Measurements from ENCODE around the gene BEND5. TPM values are rescaled to one million over a fixed set of nuclear protein-coding genes. Genes with fewer than 3 reads are reported as not detected.

BEND5 gene
- total and polyA plus RNA-seq, 2 of the 13 experiments (the other 11 are each of a cell fraction or from before 2014, with no cell fraction given), result 0.11 TPM; not detected in 1

DNA sequence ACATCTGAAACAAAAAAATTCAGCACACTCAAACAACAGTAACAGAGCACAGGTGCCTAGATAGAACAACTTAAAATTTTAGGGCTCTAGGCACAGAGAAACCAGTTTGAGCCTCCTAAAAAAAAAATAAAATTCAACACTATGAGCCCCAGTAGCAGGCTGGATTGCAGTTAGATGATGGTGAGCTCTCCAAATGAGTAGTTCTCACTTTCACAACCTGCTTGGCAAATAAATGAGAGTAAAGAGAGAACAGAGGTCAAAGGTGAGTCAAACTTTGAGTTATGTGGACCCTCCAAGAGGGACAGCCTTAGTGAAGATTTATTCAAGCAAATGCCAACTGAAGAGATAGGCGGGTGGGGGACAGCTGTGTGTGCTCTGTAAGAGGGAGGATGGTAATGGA lies 3.6 kb downstream of the BEND5 start:
- Histone ChIP-seq H3K27me3 (ENCODE audit: control insufficient read depth in 1 of 2, insufficient read depth in 2 of 2, low read length in 2 of 2) (peaks cover 1 to 12% of the 10 kb centered on the region in 2 experiments; a peak in 3 of 5 replicates), H4K20me1 (ENCODE audit: insufficient read depth, low read length) (no peaks in the 10 kb centered on the region), H3K4me2 (ENCODE audit: low read depth, low read length) (no peak overlapping the region), H3K4me1 (ENCODE audit: insufficient read depth, low read length) (no peaks in the 10 kb centered on the region), H3K9ac (ENCODE audit: insufficient read depth, low read depth, low read length) (no peak overlapping the region), H3K9me3 (ENCODE audit: low read length) (no peaks in the 10 kb centered on the region), H3K36me3 (replicated peaks in 1 of 2; ENCODE audit: control insufficient read depth in 1 of 2, insufficient read depth in 2 of 2, low read length in 2 of 2) (no peaks in the 10 kb centered on the region), H3K27ac (ENCODE audit: extremely low read length, insufficient read depth, low read length) (no peak overlapping the region), H3K79me2 (ENCODE audit: insufficient read depth, low read length) (no peaks in the 10 kb centered on the region), H2AFZ (ENCODE audit: low read length) (no peak overlapping the region), H3K4me3 (replicated peaks in 1 of 3; ENCODE audit: insufficient read depth in 1 of 3, low read depth in 2 of 3, low read length in 3 of 3) (no peak overlapping the region)
- intact Hi-C loops (cut with micrococcal nuclease; ENCODE audit: unreplicated experiment) (no loop called here), in situ Hi-C loops (cut with HindIII; ENCODE audit: extremely low pct_ligation_motif_present, low pct_unique_long_range_greater_than_20kb) (no loop called here)
- FAIRE-seq (no peak), ATAC-seq (no peak), DNase-seq (ENCODE audit: low spot score) (no peak)
- no TSS peak for BruUV-seq (replicated peaks)
- ChIA-PET CTCF (ENCODE audit: low intra/inter-chr PET ratio, low total read pairs) (no interaction called here), POLR2A (no interaction called here)
- WGBS (ENCODE audit: low lambda C conversion rate), result 38% methylated on average over 1 of the region's 1 CpG
- TF ChIP-seq ONECUT2 (CRISPR knock-in tag; IDR thresholded peaks at IDR 0.05), result no peak
- no peak for TF ChIP-seq MTA3 (CRISPR knock-in tag; IDR thresholded peaks at IDR 0.05)
- TF ChIP-seq, protein P1, sequence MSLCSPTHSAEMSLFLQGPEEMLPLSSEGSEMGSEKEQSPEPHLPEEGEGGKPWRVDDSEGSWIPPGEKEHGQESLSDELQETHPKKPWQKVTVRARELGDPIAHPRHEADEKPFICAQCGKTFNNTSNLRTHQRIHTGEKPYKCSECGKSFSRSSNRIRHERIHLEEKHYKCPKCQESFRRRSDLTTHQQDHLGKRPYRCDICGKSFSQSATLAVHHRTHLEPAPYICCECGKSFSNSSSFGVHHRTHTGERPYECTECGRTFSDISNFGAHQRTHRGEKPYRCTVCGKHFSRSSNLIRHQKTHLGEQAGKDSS (CRISPR knock-in tag; IDR thresholded peaks at IDR 0.05; ENCODE audit: borderline replicate concordance, low read depth), result no peak
- TF ChIP-seq ZSCAN30 (CRISPR knock-in tag; IDR thresholded peaks at IDR 0.05), result no peak
- TF ChIP-seq MAFF (IDR thresholded peaks at IDR 0.05; ENCODE audit: low read depth, low read length), result no peak
- no peak for TF ChIP-seq HDAC2 (CRISPR knock-in tag; IDR thresholded peaks at IDR 0.05)
- TF ChIP-seq ZBTB20 (CRISPR knock-in tag; IDR thresholded peaks at IDR 0.05; ENCODE audit: borderline replicate concordance, low read depth), result no peak
- TF ChIP-seq ZNF816 (CRISPR knock-in tag; IDR thresholded peaks at IDR 0.05; ENCODE audit: borderline replicate concordance), result no peak
- TF ChIP-seq, protein P2, sequence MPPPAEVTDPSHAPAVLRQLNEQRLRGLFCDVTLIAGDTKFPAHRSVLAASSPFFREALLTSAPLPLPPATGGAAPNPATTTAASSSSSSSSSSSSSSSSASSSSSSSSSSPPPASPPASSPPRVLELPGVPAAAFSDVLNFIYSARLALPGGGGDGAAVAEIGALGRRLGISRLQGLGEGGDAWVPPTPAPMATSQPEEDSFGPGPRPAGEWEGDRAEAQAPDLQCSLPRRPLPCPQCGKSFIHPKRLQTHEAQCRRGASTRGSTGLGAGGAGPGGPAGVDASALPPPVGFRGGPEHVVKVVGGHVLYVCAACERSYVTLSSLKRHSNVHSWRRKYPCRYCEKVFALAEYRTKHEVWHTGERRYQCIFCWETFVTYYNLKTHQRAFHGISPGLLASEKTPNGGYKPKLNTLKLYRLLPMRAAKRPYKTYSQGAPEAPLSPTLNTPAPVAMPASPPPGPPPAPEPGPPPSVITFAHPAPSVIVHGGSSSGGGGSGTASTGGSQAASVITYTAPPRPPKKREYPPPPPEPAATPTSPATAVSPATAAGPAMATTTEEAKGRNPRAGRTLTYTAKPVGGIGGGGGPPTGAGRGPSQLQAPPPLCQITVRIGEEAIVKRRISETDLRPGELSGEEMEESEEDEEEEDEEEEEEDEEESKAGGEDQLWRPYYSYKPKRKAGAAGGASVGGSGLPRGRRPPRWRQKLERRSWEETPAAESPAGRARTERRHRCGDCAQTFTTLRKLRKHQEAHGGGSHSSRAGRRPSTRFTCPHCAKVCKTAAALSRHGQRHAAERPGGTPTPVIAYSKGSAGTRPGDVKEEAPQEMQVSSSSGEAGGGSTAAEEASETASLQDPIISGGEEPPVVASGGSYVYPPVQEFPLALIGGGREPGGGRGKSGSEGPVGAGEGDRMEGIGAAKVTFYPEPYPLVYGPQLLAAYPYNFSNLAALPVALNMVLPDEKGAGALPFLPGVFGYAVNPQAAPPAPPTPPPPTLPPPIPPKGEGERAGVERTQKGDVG (CRISPR knock-in tag; IDR thresholded peaks at IDR 0.05; ENCODE audit: borderline replicate concordance), result no peak
- no peak for TF ChIP-seq KDM5B (CRISPR knock-in tag; IDR thresholded peaks at IDR 0.05; ENCODE audit: borderline replicate concordance)
- no peak for TF ChIP-seq ZNF576 (CRISPR knock-in tag; IDR thresholded peaks at IDR 0.05)
- TF ChIP-seq ZNF572 (CRISPR knock-in tag; IDR thresholded peaks at IDR 0.05), result no peak
- no peak for TF ChIP-seq ZNF143 (CRISPR knock-in tag; IDR thresholded peaks at IDR 0.05)
- no peak for TF ChIP-seq ZNF34 (CRISPR knock-in tag; IDR thresholded peaks at IDR 0.05; ENCODE audit: borderline replicate concordance)
- no peak for TF ChIP-seq ZBTB14 (CRISPR knock-in tag; IDR thresholded peaks at IDR 0.05)
- no peak for TF ChIP-seq FUBP1 (CRISPR knock-in tag; IDR thresholded peaks at IDR 0.05; ENCODE audit: borderline replicate concordance)
- TF ChIP-seq ZBTB1 (CRISPR knock-in tag; IDR thresholded peaks at IDR 0.05; ENCODE audit: borderline replicate concordance), result no peak
- no peak for TF ChIP-seq NCOR1 (IDR thresholded peaks at IDR 0.05; ENCODE audit: borderline replicate concordance, low read length)

Measured in HepG2 (cell line).